ENCODE data around the gene ELP5. TPM values are rescaled to one million over a fixed set of nuclear protein-coding genes. Genes with fewer than 3 reads are reported as not detected.

Gene ELP5
- total and polyA plus RNA-seq, 2 donors (not counting 1 experiment from before 2014, with no cell fraction given): 22.6 to 33.2 TPM

GRCh38 chr17:7290166-7290565 is 38.2 kb downstream of the ELP5 start:
- H3K9ac ChIP-seq (ENCODE audit: insufficient read depth, low read length): no peak overlapping the region
- H3K27me3 ChIP-seq (ENCODE audit: control insufficient read depth, insufficient read depth, low read length): peaks cover 49% of the 10 kb centered on the region
- H3K4me2 ChIP-seq (ENCODE audit: extremely low read depth, insufficient read depth, low read length): no peak overlapping the region
- H3K4me1 ChIP-seq (ENCODE audit: control insufficient read depth, extremely low read depth, insufficient read depth, low read length): no peaks in the 10 kb centered on the region
- TF ChIP-seq CTCF (conservative IDR thresholded peaks at IDR 0.05 in 1 of 2, IDR thresholded peaks at IDR 0.05 in 1 of 2; ENCODE audit: low read depth in 1 of 2, low read length in 2 of 2): no peak
- TF ChIP-seq EZH2 (IDR thresholded peaks at IDR 0.05; ENCODE audit: low read length, missing control alignments): no peak
- no peak overlapping the region for H3K27ac ChIP-seq (ENCODE audit: insufficient read depth, low read length)
- no peaks in the 10 kb centered on the region for H3K79me2 ChIP-seq (ENCODE audit: control insufficient read depth, insufficient read depth, low read length)
- no peak for DNase-seq (ENCODE audit: low read depth in 2 of 2)
- H2AFZ ChIP-seq (ENCODE audit: low read length): no peak overlapping the region
- no peaks in the 10 kb centered on the region for H3K36me3 ChIP-seq (ENCODE audit: control insufficient read depth, insufficient read depth, low read length)
- H3K9me3 ChIP-seq (ENCODE audit: control insufficient read depth, insufficient read depth, low read depth, low read length): no peaks in the 10 kb centered on the region
- no peak overlapping the region for H3K4me3 ChIP-seq (replicated peaks in 1 of 4; ENCODE audit: control extremely low read depth in 1 of 4, insufficient read depth in 1 of 4, low read depth in 3 of 4, low read length in 4 of 4)
- no peaks in the 10 kb centered on the region for H4K20me1 ChIP-seq (ENCODE audit: control insufficient read depth, extremely low read depth, insufficient read depth, low read length)

GRCh38 chr17:7290685-7291084 is 38.7 kb downstream of the ELP5 start:
- no peaks in the 10 kb centered on the region for H3K9me3 ChIP-seq (ENCODE audit: control insufficient read depth, insufficient read depth, low read depth, low read length)
- no peak overlapping the region for H3K27ac ChIP-seq (ENCODE audit: insufficient read depth, low read length)
- no peak for DNase-seq (ENCODE audit: low read depth in 2 of 2)
- no peaks in the 10 kb centered on the region for H3K36me3 ChIP-seq (ENCODE audit: control insufficient read depth, insufficient read depth, low read length)
- no peak overlapping the region for H3K4me2 ChIP-seq (ENCODE audit: extremely low read depth, insufficient read depth, low read length)
- TF ChIP-seq CTCF (conservative IDR thresholded peaks at IDR 0.05 in 1 of 2, IDR thresholded peaks at IDR 0.05 in 1 of 2; ENCODE audit: low read depth in 1 of 2, low read length in 2 of 2) (no peak), EZH2 (IDR thresholded peaks at IDR 0.05; ENCODE audit: low read length, missing control alignments) (no peak)
- H3K9ac ChIP-seq (ENCODE audit: insufficient read depth, low read length): no peak overlapping the region
- no peaks in the 10 kb centered on the region for H4K20me1 ChIP-seq (ENCODE audit: control insufficient read depth, extremely low read depth, insufficient read depth, low read length)
- no peak overlapping the region for H2AFZ ChIP-seq (ENCODE audit: low read length)
- H3K4me1 ChIP-seq (ENCODE audit: control insufficient read depth, extremely low read depth, insufficient read depth, low read length): no peaks in the 10 kb centered on the region
- H3K4me3 ChIP-seq (replicated peaks in 1 of 4; ENCODE audit: control extremely low read depth in 1 of 4, insufficient read depth in 1 of 4, low read depth in 3 of 4, low read length in 4 of 4): no peak overlapping the region
- no peaks in the 10 kb centered on the region for H3K79me2 ChIP-seq (ENCODE audit: control insufficient read depth, insufficient read depth, low read length)
- H3K27me3 ChIP-seq (ENCODE audit: control insufficient read depth, insufficient read depth, low read length): peaks cover 44% of the 10 kb centered on the region

GRCh38 chr17:7292194-7292593 is 40.2 kb downstream of the ELP5 start:
- Histone ChIP-seq H2AFZ (ENCODE audit: low read length) (no peak overlapping the region), H3K4me2 (ENCODE audit: extremely low read depth, insufficient read depth, low read length) (no peak overlapping the region), H3K36me3 (ENCODE audit: control insufficient read depth, insufficient read depth, low read length) (no peaks in the 10 kb centered on the region), H3K9ac (ENCODE audit: insufficient read depth, low read length) (no peak overlapping the region), H3K4me3 (replicated peaks in 1 of 4; ENCODE audit: control extremely low read depth in 1 of 4, insufficient read depth in 1 of 4, low read depth in 3 of 4, low read length in 4 of 4) (no peak overlapping the region), H4K20me1 (ENCODE audit: control insufficient read depth, extremely low read depth, insufficient read depth, low read length) (no peaks in the 10 kb centered on the region), H3K27ac (ENCODE audit: insufficient read depth, low read length) (no peak overlapping the region), H3K27me3 (ENCODE audit: control insufficient read depth, insufficient read depth, low read length) (peaks cover 38% of the 10 kb centered on the region), H3K79me2 (ENCODE audit: control insufficient read depth, insufficient read depth, low read length) (no peaks in the 10 kb centered on the region), H3K4me1 (ENCODE audit: control insufficient read depth, extremely low read depth, insufficient read depth, low read length) (no peaks in the 10 kb centered on the region), H3K9me3 (ENCODE audit: control insufficient read depth, insufficient read depth, low read depth, low read length) (no peaks in the 10 kb centered on the region)
- TF ChIP-seq EZH2 (IDR thresholded peaks at IDR 0.05; ENCODE audit: low read length, missing control alignments): no peak
- TF ChIP-seq CTCF (conservative IDR thresholded peaks at IDR 0.05 in 1 of 2, IDR thresholded peaks at IDR 0.05 in 1 of 2; ENCODE audit: low read depth in 1 of 2, low read length in 2 of 2): no peak
- DNase-seq (ENCODE audit: low read depth in 2 of 2): no peak

All from fibroblast of lung (primary cell).